KMS-11 (cell line): Measurements from ENCODE around the gene SMTNL2.
"Not testable (repeated sequence)": the region's sequence is repeated elsewhere in the genome, so short reads cannot be mapped to it uniquely, and the experiment has no call there.

Source experiments
- H2AFZ ChIP-seq: fragments of 200-600 bp; sonication (generic); 2 replicates; pipeline ENCODE4 v1.6.1; 2016; ENCODE audit warnings: antibody characterized with exemption, mixed run types, low read depth
- H3K27ac ChIP-seq: fragments of 200-600 bp; sonication (generic); 2 replicates; pipeline ENCODE4 v1.6.1; 2016; ENCODE audit warnings: mild to moderate bottlenecking, mixed run types
- H3K27me3 ChIP-seq: fragments of 200-600 bp; sonication (generic); 2 replicates; pipeline ENCODE4 v1.6.1; 2017; ENCODE audit warnings: mild to moderate bottlenecking, low read depth, mixed run types, moderate library complexity; ENCODE audit not compliant: insufficient read depth
- H3K36me3 ChIP-seq: fragments of 200-600 bp; sonication (generic); 2 replicates; pipeline ENCODE4 v1.6.1; 2017; ENCODE audit warnings: mild to moderate bottlenecking, mixed run types; ENCODE audit not compliant: insufficient read depth
- H3K4me1 ChIP-seq: fragments of 200-600 bp; sonication (generic); 2 replicates; pipeline ENCODE4 v1.6.1; 2016; ENCODE audit warnings: mild to moderate bottlenecking, low read depth, mixed run types; ENCODE audit not compliant: poor library complexity, severe bottlenecking
- H3K4me2 ChIP-seq: fragments of 200-600 bp; sonication (generic); 2 replicates; pipeline ENCODE4 v1.7.0; 2016; ENCODE audit warnings: mild to moderate bottlenecking, mixed run types
- H3K4me3 ChIP-seq: fragments of 200-600 bp; sonication (generic); IDR thresholded peaks from 2 replicates; pipeline ENCODE4 v1.6.1; 2017; ENCODE audit warnings: low read depth, low read length, mixed read lengths; ENCODE audit not compliant: insufficient read depth
- H3K79me2 ChIP-seq: fragments of 200-600 bp; sonication (generic); 2 replicates; pipeline ENCODE4 v1.6.1; 2016; ENCODE audit warnings: low read depth, mixed run types; ENCODE audit not compliant: insufficient read depth
- H3K9ac ChIP-seq: fragments of 200-600 bp; sonication (generic); 2 replicates; pipeline ENCODE4 v1.6.1; 2016; ENCODE audit warnings: mild to moderate bottlenecking, mixed run types
- H4K20me1 ChIP-seq: fragments of 200-600 bp; sonication (generic); 2 replicates; pipeline ENCODE4 v1.6.1; 2016; ENCODE audit warnings: mild to moderate bottlenecking, mixed run types; ENCODE audit not compliant: insufficient read depth
- CTCF ChIP-seq: fragments of 200-600 bp; sonication (generic); conservative IDR thresholded peaks from 2 replicates; pipeline ENCODE4 v1.6.1; 2017; ENCODE audit warnings: low read depth, mild to moderate bottlenecking, antibody characterized with exemption, low read length, moderate library complexity, mixed read lengths

The SMTNL2 gene

GRCh38 chr17:4636474-4637100 lies 52.3 kb downstream of the SMTNL2 start:
- H3K36me3 ChIP-seq: no peaks in the 10 kb centered on the region
- no peak overlapping the region for H3K4me3 ChIP-seq
- no peak for TF ChIP-seq CTCF
- no peak overlapping the region for H3K9ac ChIP-seq
- no peak overlapping the region for H3K4me2 ChIP-seq
- H3K27me3 ChIP-seq: peaks cover 2% of the 10 kb centered on the region; the same call in 1 of the 2 replicates
- H3K4me1 ChIP-seq: no peaks in the 10 kb centered on the region
- no peak overlapping the region for H3K27ac ChIP-seq
- no peaks in the 10 kb centered on the region for H3K79me2 ChIP-seq
- H4K20me1 ChIP-seq: no peaks in the 10 kb centered on the region
- H2AFZ ChIP-seq: no peak overlapping the region

GRCh38 chr17:4638766-4639165 lies 54.4 kb downstream of the SMTNL2 start:
- H4K20me1 ChIP-seq, H3K36me3 ChIP-seq, H3K4me2 ChIP-seq, H3K27me3 ChIP-seq, H3K4me1 ChIP-seq, H2AFZ ChIP-seq, H3K27ac ChIP-seq, H3K4me3 ChIP-seq, H3K79me2 ChIP-seq, H3K9ac ChIP-seq: not testable (repeated sequence)

DNA sequence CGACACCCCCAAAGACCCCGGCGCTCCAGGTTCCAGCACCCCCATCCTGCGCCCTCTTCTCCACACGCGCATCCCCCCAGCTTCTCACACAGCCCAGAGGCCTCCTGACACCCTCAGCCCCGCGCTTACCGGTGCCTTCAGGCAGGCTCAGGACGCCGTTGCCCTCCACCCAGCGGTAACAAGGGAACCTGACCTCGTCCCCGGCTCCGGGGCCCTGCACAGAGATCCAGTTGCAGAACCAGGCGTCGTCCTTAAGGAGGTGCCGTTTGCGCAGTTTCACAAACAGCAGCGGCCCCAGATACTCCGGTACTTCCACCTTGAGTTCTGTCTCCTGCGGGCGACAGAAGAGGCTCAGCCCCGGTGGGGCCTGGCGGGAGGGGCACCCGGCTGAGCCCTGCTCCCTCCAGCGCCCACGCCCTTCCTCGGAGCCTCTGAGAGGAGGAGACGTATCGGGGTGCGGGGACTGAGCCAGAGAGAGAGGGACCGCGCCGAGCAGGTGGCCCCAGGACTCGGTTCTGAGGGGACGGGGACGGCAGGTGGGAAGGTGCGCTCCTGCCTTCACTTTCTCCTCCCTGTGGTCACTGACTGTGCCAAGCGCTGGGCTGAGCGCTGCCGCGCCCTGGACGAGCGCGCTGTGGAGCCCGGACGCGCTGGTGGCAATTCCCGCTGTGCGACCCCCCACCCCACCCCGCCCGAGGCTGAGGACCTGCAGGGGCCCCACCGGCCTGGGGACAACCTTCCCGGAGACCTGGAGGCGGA lies 55.2 kb downstream of the SMTNL2 start:
- H3K79me2 ChIP-seq, H3K4me3 ChIP-seq, H3K4me1 ChIP-seq, H3K27ac ChIP-seq, H3K9ac ChIP-seq, H3K4me2 ChIP-seq, H3K27me3 ChIP-seq, H4K20me1 ChIP-seq, H3K36me3 ChIP-seq, H2AFZ ChIP-seq: not testable (repeated sequence)

DNA sequence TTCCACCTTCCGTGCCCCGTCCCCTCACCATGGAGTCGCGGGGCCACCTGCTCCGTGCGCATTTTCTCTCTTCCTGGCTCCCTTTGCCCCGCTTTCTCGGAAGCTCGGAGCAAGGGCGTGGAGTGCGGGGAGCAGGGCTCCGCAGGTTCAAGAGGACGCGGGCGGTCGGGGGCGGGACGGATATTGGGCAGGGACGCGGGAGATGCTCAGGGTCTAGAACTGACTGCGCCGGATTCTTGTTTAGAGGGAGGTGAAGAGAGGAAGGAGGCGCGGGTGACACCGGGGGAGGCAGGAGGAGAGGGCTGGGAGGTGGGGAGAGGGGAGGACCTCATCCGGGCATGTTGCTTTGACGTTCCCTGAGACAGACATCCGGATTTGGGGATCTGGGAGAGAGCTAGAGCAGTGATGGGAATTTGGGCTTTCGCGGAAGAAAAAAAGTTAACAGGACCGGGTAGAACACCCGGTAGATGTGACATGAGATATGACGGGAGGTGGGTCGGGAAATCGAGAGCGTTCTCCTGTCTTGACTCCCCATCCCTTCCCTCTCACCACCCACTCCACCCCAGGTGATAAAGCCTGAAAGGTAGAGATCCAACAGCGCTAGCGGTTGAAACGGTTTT lies 56.4 kb downstream of the SMTNL2 start:
- not testable (repeated sequence) for H3K4me1 ChIP-seq, H3K4me3 ChIP-seq, H3K9ac ChIP-seq, H3K79me2 ChIP-seq, H3K4me2 ChIP-seq, H3K36me3 ChIP-seq, H4K20me1 ChIP-seq, H3K27me3 ChIP-seq, H3K27ac ChIP-seq, H2AFZ ChIP-seq

GRCh38 chr17:4641297-4642195 lies 57.2 kb downstream of the SMTNL2 start, which contains the start of gene ALOX15:
Gene ALOX15, minus strand, starts transcription at chr17:4641678. Its CDS starts 27 bp downstream, at chr17:4641651.
- H3K27me3 ChIP-seq: no peaks in the 10 kb centered on the region; the same call in 1 of the 2 replicates
- H3K79me2 ChIP-seq: no peaks in the 10 kb centered on the region
- H3K4me3 ChIP-seq: no peak within 1 kb of the TSS
- no peak within 1 kb of the TSS for H2AFZ ChIP-seq
- no peaks in the 10 kb centered on the region for H4K20me1 ChIP-seq
- no peak within 1 kb of the TSS for H3K9ac ChIP-seq
- H3K4me1 ChIP-seq: no peaks in the 10 kb centered on the region
- no peak within 1 kb of the TSS for H3K4me2 ChIP-seq
- no peaks in the 10 kb centered on the region for H3K36me3 ChIP-seq
- H3K27ac ChIP-seq: no peak within 1 kb of the TSS
- no peak for TF ChIP-seq CTCF
